ENCODE measurements around the gene ZMYM2.

ZMYM2 gene

GRCh38 chr13:19955873-19956559 is 2.5 kb upstream of the ZMYM2 start:
- no peak overlapping the region for H3K4me3 ChIP-seq (ENCODE audit: low read length)
- DNase-seq (ENCODE audit: low read depth), result no peak
- TF ChIP-seq CTCF (conservative IDR thresholded peaks at IDR 0.05; ENCODE audit: low read depth, low read length), result no peak

GRCh38 chr13:19957320-19958154 is 990 bp upstream of the ZMYM2 start:
- DNase-seq (ENCODE audit: low read depth), result no peak
- peak; percentile 70 for TF ChIP-seq CTCF (conservative IDR thresholded peaks at IDR 0.05; ENCODE audit: low read depth, low read length)
- H3K4me3 ChIP-seq (ENCODE audit: low read length), result peak overlapping the region; percentile 48

- DNase-seq (ENCODE audit: low read depth), result no peak
- H3K4me3 ChIP-seq (ENCODE audit: low read length), result peak overlapping the region; percentile 89
- TF ChIP-seq CTCF (conservative IDR thresholded peaks at IDR 0.05; ENCODE audit: low read depth, low read length), result no peak
Measured at GRCh38 chr13:19959141-19959830, 759 bp downstream of the ZMYM2 start.

- TF ChIP-seq CTCF (conservative IDR thresholded peaks at IDR 0.05; ENCODE audit: low read depth, low read length), result peak; percentile 91
- peak; percentile 75 for DNase-seq (ENCODE audit: low read depth)
- H3K4me3 ChIP-seq (ENCODE audit: low read length), result peak overlapping the region; percentile 89
Measured at GRCh38 chr13:19959831-19960652, 1.5 kb downstream of the ZMYM2 start.

- no peak for DNase-seq (ENCODE audit: low read depth)
- TF ChIP-seq CTCF (conservative IDR thresholded peaks at IDR 0.05; ENCODE audit: low read depth, low read length), result no peak
- H3K4me3 ChIP-seq (ENCODE audit: low read length), result peak overlapping the region; percentile 89
Measured at GRCh38 chr13:19960653-19960976, 2.1 kb downstream of the ZMYM2 start.

- TF ChIP-seq CTCF (conservative IDR thresholded peaks at IDR 0.05; ENCODE audit: low read depth, low read length), result no peak
Measured at GRCh38 chr13:19961489-19961888, 3.0 kb downstream of the ZMYM2 start.

More at GRCh38 chr13:19961489-19961888, 3.0 kb downstream of the ZMYM2 start:
- DNase-seq (ENCODE audit: low read depth), result no peak
- peak overlapping the region; percentile 11 for H3K4me3 ChIP-seq (ENCODE audit: low read length)

Measured in retinal pigment epithelial cell (primary cell).